H1 (cell line): ENCODE data around the gene GPR176.

Experiments
- CTCF ChIP-seq, 3 experiments: IDR thresholded peaks; 1 replicate in 2 of 3; 2 replicates in 1 of 3; pipeline versions ENCODE4 v1.5.1 to v1.6.1; 2011; ENCODE audit warnings: low read length in 3 of 3, mild to moderate bottlenecking in 3 of 3, inconsistent platforms in 2 of 3, low read depth in 1 of 3, moderate library complexity in 1 of 3; ENCODE audit not compliant: insufficient read depth in 1 of 3; ENCODE audit errors: control extremely low read depth in 1 of 3
- SP2 ChIP-seq: IDR thresholded peaks from 2 replicates; pipeline ENCODE4 v1.6.1; 2012; ENCODE audit warnings: mild to moderate bottlenecking, low read length, inconsistent platforms
- TF ChIP-seq, protein P1 (sequence below): IDR thresholded peaks from 2 replicates; pipeline ENCODE4 v1.6.1; 2011; ENCODE audit warnings: low read length, improper control_type of control experiment

GRCh38 chr15:39756806-39757522 is 163.1 kb downstream of the GPR176 start:
- TF ChIP-seq CTCF (IDR thresholded peaks at IDR 0.05; ENCODE audit: control extremely low read depth in 1 of 3, insufficient read depth in 1 of 3, low read depth in 1 of 3, low read length in 3 of 3) (peak in 2 of 3 experiments; percentile 46 to 57; a peak in 2 of 4 replicates), SP2 (no peak)
- TF ChIP-seq, protein P1, sequence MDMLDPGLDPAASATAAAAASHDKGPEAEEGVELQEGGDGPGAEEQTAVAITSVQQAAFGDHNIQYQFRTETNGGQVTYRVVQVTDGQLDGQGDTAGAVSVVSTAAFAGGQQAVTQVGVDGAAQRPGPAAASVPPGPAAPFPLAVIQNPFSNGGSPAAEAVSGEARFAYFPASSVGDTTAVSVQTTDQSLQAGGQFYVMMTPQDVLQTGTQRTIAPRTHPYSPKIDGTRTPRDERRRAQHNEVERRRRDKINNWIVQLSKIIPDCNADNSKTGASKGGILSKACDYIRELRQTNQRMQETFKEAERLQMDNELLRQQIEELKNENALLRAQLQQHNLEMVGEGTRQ: no peak
